ENCODE results near the gene MYO5B.

- TF ChIP-seq CTCF (IDR thresholded peaks at IDR 0.05) (no peak), POLR2A (IDR thresholded peaks at IDR 0.05) (no peak)
Observed at GRCh38 chr18:50114448-50114847, 80.5 kb downstream of the MYO5B start.
